Cardiac muscle cell (in vitro differentiated cells and primary cell): ENCODE results near the gene RAP1B. TPM values are rescaled to one million over a fixed set of nuclear protein-coding genes. Genes with fewer than 3 reads are reported as not detected.
A peak's percentile ranks its signal among the peaks of the same experiment; 100 is the strongest.
"Not testable (repeated sequence)": the region's sequence is repeated elsewhere in the genome, so short reads cannot be mapped to it uniquely, and the experiment has no call there.

Source experiments
- DNase-seq, 2 donors: peaks; one replicate each; pipeline versions ENCODE4 v3.0.0 to v3.0.0-alpha.2; 2010 to 2017; ENCODE audit warnings: low read depth in 1 of 2, low spot score in 1 of 2
- H3K27ac ChIP-seq: fragments of 200-600 bp; sonication (generic); 2 replicates; pipeline ENCODE4 v1.5.1; 2016
- H3K27me3 ChIP-seq: fragments of 200-600 bp; sonication (generic); 2 replicates; pipeline ENCODE4 v1.6.0; 2016; ENCODE audit warnings: control low read depth
- H3K36me3 ChIP-seq: fragments of 200-600 bp; sonication (generic); 2 replicates; pipeline ENCODE4 v1.5.1; 2016; ENCODE audit warnings: control low read depth
- H3K4me1 ChIP-seq: fragments of 200-600 bp; sonication (generic); 2 replicates; pipeline ENCODE4 v1.8.1; 2017; ENCODE audit warnings: low read depth, mild to moderate bottlenecking, mixed run types
- H3K4me3 ChIP-seq: fragments of 200-600 bp; sonication (generic); 2 replicates; pipeline ENCODE4 v1.5.1; 2016; ENCODE audit warnings: mild to moderate bottlenecking
- H3K9me3 ChIP-seq: fragments of 200-600 bp; sonication (generic); 2 replicates; pipeline ENCODE4 v1.5.1; 2017; ENCODE audit warnings: low read depth, mild to moderate bottlenecking, control low read depth
- CTCF ChIP-seq: IDR thresholded peaks from 2 replicates; pipeline ENCODE4 v1.5.1; 2012; ENCODE audit warnings: low read depth, mild to moderate bottlenecking, low read length
- polyA plus RNA-seq: library from polyadenylated mRNA; unstranded; fragments of >200 nt; fragmentation: Nextera tagmentation; extraction: Ambion mirVana; gene quantifications from 2 replicates; pipeline ENCODE4 v1.2.1, GENCODE V29; 2016
- total RNA-seq: library from RNA; depleted of rRNA; stranded (reverse); fragments of >200 nt; gene quantifications from 2 replicates; pipeline ENCODE4 v1.2.3, GENCODE V29; 2016

The RAP1B gene
- total and polyA plus RNA-seq, 2 experiments from 2014 or later = 79.9 to 148 TPM

GRCh38 chr12:68675101-68675842, 64.6 kb downstream of the RAP1B start:
- no peak overlapping the region for H3K4me3 ChIP-seq
- no peaks in the 10 kb centered on the region for H3K36me3 ChIP-seq

GRCh38 chr12:68676854-68677253, 66.2 kb downstream of the RAP1B start:
- H3K27ac ChIP-seq, H3K27me3 ChIP-seq, H3K36me3 ChIP-seq, DNase-seq, H3K4me3 ChIP-seq, H3K9me3 ChIP-seq, H3K4me1 ChIP-seq: not testable (repeated sequence)

More at GRCh38 chr12:68675101-68675842, 64.6 kb downstream of the RAP1B start:
- no peak for DNase-seq
- Histone ChIP-seq H3K4me1 (no peaks in the 10 kb centered on the region), H3K27me3 (no peaks in the 10 kb centered on the region), H3K9me3 (no peaks in the 10 kb centered on the region), H3K27ac (no peak overlapping the region)
- TF ChIP-seq CTCF = no peak

GRCh38 chr12:68686262-68686594, 75.5 kb downstream of the RAP1B start:
- H3K27ac ChIP-seq = peak overlapping the region; percentile 87
- no peak for TF ChIP-seq CTCF
- DNase-seq = no peak

GRCh38 chr12:68686595-68687521, 76.2 kb downstream of the RAP1B start, which contains the start of gene NUP107:
Gene NUP107, plus strand, starts transcription at chr12:68686978. Its CDS starts 88 bp downstream, at chr12:68687066.
- H3K27me3 ChIP-seq = no peaks in the 10 kb centered on the region
- TF ChIP-seq CTCF = peak; percentile 28
- DNase-seq = peak; percentile 99 to 100
- peak within 1 kb of the TSS; percentile 54 for H3K4me3 ChIP-seq
- H3K9me3 ChIP-seq = no peaks in the 10 kb centered on the region
- H3K27ac ChIP-seq = peak within 1 kb of the TSS; percentile 87
- H3K4me1 ChIP-seq = peaks cover 8% of the 10 kb centered on the region
- peaks cover 14% of the 10 kb centered on the region for H3K36me3 ChIP-seq

More at GRCh38 chr12:68686262-68686594, 75.5 kb downstream of the RAP1B start:
- Histone ChIP-seq H3K4me3 (peak overlapping the region; percentile 54), H3K4me1 (peaks cover 8% of the 10 kb centered on the region), H3K9me3 (no peaks in the 10 kb centered on the region), H3K36me3 (peaks cover 8% of the 10 kb centered on the region), H3K27me3 (no peaks in the 10 kb centered on the region)

GRCh38 chr12:68695454-68695853, 84.8 kb downstream of the RAP1B start:
- Histone ChIP-seq H3K36me3 (peaks cover 45% of the 10 kb centered on the region), H3K4me1 (no peaks in the 10 kb centered on the region), H3K27ac (no peak overlapping the region), H3K27me3 (no peaks in the 10 kb centered on the region), H3K4me3 (no peak overlapping the region), H3K9me3 (no peaks in the 10 kb centered on the region)
- TF ChIP-seq CTCF = no peak
- DNase-seq = no peak
